GM13977 (cell line): Measurements from ENCODE around the gene OVOL1.

Experiments
- DNase-seq: peaks from one replicate; pipeline ENCODE4 v3.0.0; 2012; ENCODE audit warnings: low spot score
- CTCF ChIP-seq: IDR thresholded peaks from 2 replicates; pipeline ENCODE4 v1.5.1; 2012; ENCODE audit warnings: mild to moderate bottlenecking, control low read depth; ENCODE audit not compliant: insufficient read depth; ENCODE audit errors: extremely low read depth, missing control alignments
- in situ Hi-C: fragments of 300-500 bp; cut with MboI; formaldehyde crosslinking; loops from one replicate; pipeline ENCODE4 v1.12.0; 2022; ENCODE audit warnings: low sequenced_read_pairs, low pct_unique_long_range_greater_than_20kb, mixed read lengths, inconsistent platforms; ENCODE audit not compliant: unreplicated experiment

OVOL1 gene

DNA sequence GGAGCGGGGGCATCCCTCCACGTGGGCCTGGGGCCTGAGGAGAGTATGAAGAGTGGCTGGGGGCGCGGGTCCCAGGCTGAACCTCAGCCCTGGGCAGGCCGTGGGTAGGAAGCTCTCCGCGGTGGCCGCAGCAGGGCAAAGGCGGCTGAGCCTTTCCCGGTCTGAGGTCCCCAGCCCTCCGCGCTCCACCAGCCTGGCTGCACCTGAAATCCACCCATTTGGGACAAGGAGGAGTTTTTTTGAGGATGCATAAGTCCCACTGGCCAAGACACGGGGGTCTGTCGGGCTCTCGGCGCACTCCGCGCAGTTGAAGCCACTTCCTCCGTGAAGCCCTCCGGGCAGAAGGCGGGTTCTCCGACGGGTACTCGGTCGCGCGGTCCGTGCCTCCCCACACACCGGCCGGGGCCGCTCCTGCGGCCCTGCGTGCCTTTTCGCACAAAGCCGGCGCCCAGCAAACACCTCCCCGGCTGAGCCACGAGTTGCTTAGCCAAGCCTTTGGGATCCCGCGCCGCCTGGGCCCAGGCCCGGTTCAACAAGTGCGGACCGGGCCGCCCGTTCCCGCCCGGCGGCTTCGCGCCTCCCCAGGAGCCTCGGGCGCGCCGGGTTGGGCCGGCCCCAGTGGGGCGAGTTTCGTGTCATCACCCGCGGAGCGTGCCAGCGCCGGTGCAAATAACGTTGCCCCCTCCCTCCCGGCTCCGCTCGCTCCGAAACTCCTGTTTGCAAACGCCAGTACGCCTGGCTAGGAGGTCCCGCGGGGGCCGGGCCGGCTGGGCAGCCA is 666 bp upstream of the OVOL1 start:
- no peak for DNase-seq
- TF ChIP-seq CTCF: no peak
- in situ Hi-C loops: no loop called here

- TF ChIP-seq CTCF: no peak
- in situ Hi-C loops: no loop called here
- DNase-seq: peak; percentile 70
Observed at GRCh38 chr11:65787649-65788622, 1.1 kb downstream of the OVOL1 start.

DNA sequence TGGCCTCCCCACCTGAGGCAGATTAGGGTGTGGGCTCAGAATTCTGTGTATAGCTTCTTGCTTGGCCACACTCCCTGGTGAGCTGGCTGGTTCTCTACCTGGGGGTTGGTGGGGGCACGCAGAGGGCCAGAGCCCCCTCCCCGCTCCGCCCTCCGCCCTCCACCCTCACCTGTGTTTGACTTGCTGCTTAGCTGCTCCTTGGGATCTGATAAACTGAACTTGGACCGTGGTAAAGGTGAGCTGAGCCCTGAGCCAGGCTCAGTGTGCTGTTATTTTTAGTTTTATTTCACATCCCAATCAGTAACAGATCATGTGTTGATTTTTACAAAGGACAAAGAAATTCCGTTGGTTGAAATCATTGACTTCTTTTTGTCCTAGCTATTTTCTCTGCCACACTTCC is 2.0 kb downstream of the OVOL1 start:
- no peak for DNase-seq
- no peak for TF ChIP-seq CTCF
- in situ Hi-C loops: no loop called here

GRCh38 chr11:65789230-65790103 is 2.6 kb downstream of the OVOL1 start:
- no peak for DNase-seq
- in situ Hi-C loops: no loop called here
- no peak for TF ChIP-seq CTCF

DNA sequence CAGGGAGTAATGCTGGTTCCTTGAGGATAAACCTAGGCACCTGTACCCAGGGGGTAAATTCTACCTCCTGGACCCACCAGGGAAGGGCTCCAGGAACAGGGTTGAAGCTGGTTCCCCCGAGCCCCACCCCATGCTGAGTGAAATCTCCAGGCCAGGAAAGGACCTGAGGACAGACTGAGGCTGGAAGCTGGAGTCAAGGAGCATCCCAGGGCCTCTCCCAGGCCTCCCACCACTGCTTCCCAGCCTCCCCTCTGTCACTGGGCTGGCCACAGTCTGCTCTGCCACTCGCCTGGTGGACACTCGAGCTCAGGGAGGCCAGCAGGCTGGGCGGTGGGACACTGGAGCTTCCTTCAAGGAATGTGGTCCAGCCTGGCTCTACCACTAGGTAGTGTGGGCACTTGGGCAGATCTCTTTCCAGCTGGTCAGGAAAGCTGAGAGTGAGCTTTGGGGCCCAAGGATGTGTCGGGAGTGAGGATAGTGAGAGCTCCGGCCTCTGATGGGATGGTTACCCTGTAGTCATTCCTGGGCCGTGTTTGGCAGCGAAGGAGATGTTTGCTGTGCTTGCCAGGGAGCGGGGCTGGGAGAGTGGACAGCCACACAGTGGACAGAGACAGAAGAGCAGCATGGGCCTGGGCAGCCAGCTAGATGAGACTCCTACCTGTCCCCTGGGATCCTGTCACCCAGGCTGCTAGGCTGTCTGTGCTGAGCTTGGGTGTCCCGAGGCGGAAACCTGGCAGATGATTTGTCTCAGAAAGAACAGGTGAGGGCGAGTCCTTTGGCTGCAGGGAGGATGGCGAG is 3.4 kb downstream of the OVOL1 start:
- no peak for TF ChIP-seq CTCF
- DNase-seq: no peak
- in situ Hi-C loops: no loop called here
